Astrocyte (in vitro differentiated cells and primary cell): ENCODE results near the gene AGXT2. TPM values are rescaled to one million over a fixed set of nuclear protein-coding genes. Genes with fewer than 3 reads are reported as not detected.
A peak's percentile ranks its signal among the peaks of the same experiment; 100 is the strongest.

Source experiments
- DNase-seq: peaks from one replicate; pipeline ENCODE4 v3.0.0-alpha.2; 2010; ENCODE audit warnings: low read depth
- FAIRE-seq: peaks from 2 replicates; lab custom pipeline; 2011; peaks lifted over from hg19 to GRCh38; lab: Jason Lieb, UNC
- H2AFZ ChIP-seq: 2 replicates; pipeline ENCODE4 v1.6.0; 2012; ENCODE audit warnings: low read depth, low read length, inconsistent platforms
- H3K27ac ChIP-seq: 2 replicates; pipeline ENCODE4 v1.5.1; 2011; ENCODE audit warnings: low read depth, low read length, inconsistent platforms
- H3K27me3 ChIP-seq: 2 replicates; pipeline ENCODE4 v1.6.0; 2011; ENCODE audit warnings: low read length, inconsistent platforms; ENCODE audit not compliant: insufficient read depth
- H3K36me3 ChIP-seq: 2 replicates; pipeline ENCODE4 v1.5.1; 2011; ENCODE audit warnings: low read length, inconsistent platforms; ENCODE audit not compliant: insufficient read depth
- H3K4me1 ChIP-seq: 2 replicates; pipeline ENCODE4 v1.5.1; 2011; ENCODE audit warnings: low read length, inconsistent platforms; ENCODE audit not compliant: insufficient read depth
- H3K4me2 ChIP-seq: 2 replicates; pipeline ENCODE4 v1.6.0; 2012; ENCODE audit warnings: low read length, inconsistent platforms
- H3K4me3 ChIP-seq: 2 replicates; pipeline ENCODE4 v1.5.1; 2011; ENCODE audit warnings: low read depth, mild to moderate bottlenecking, low read length, inconsistent platforms; ENCODE audit not compliant: insufficient read depth
- H3K79me2 ChIP-seq: 2 replicates; pipeline ENCODE4 v1.6.0; 2012; ENCODE audit warnings: mild to moderate bottlenecking, low read length, inconsistent platforms; ENCODE audit not compliant: insufficient read depth
- H3K9ac ChIP-seq: 2 replicates; pipeline ENCODE4 v1.6.0; 2012; ENCODE audit warnings: mild to moderate bottlenecking, low read length, inconsistent platforms
- H3K9me3 ChIP-seq: 2 replicates; pipeline ENCODE4 v1.5.1; 2012; ENCODE audit warnings: low read depth, mild to moderate bottlenecking, low read length, inconsistent platforms; ENCODE audit not compliant: insufficient read depth
- H4K20me1 ChIP-seq: 2 replicates; pipeline ENCODE4 v1.6.0; 2012; ENCODE audit warnings: low read length, inconsistent platforms; ENCODE audit not compliant: insufficient read depth
- H3K27ac Mint-ChIP-seq: one replicate; pipeline ENCODE4 v1.8.0; 2021; ENCODE audit warnings: mild to moderate bottlenecking, mixed read lengths; ENCODE audit not compliant: unreplicated experiment
- H3K27me3 Mint-ChIP-seq: one replicate; pipeline ENCODE4 v1.8.0; 2021; ENCODE audit warnings: low read depth, mixed read lengths; ENCODE audit not compliant: unreplicated experiment
- H3K36me3 Mint-ChIP-seq: one replicate; pipeline ENCODE4 v1.8.0; 2021; ENCODE audit warnings: low read depth, mixed read lengths; ENCODE audit not compliant: unreplicated experiment
- H3K4me1 Mint-ChIP-seq: one replicate; pipeline ENCODE4 v1.8.0; 2021; ENCODE audit warnings: low read depth, mixed read lengths; ENCODE audit not compliant: unreplicated experiment
- H3K4me3 Mint-ChIP-seq: one replicate; pipeline ENCODE4 v1.8.0; 2021; ENCODE audit warnings: mild to moderate bottlenecking, moderate library complexity, mixed read lengths; ENCODE audit not compliant: unreplicated experiment
- H3K9me3 Mint-ChIP-seq: one replicate; pipeline ENCODE4 v1.8.0; 2021; ENCODE audit warnings: mild to moderate bottlenecking, mixed read lengths; ENCODE audit not compliant: unreplicated experiment
- CTCF ChIP-seq: IDR thresholded peaks from 2 replicates; pipeline ENCODE4 v1.5.1; 2011; ENCODE audit warnings: low read depth, mild to moderate bottlenecking, inconsistent platforms, low read length, moderate library complexity; ENCODE audit not compliant: insufficient read depth
- EZH2 ChIP-seq: IDR thresholded peaks from 2 replicates; pipeline ENCODE4 v1.6.1; 2012; ENCODE audit warnings: mild to moderate bottlenecking, low read length, inconsistent platforms; ENCODE audit not compliant: insufficient read depth
- total RNA-seq: library from RNA; stranded (reverse); gene quantifications from 2 replicates; pipeline ENCODE4 v1.2.1, GENCODE V29; 2021

The AGXT2 gene
- total RNA-seq, 1 donor from 2014 or later: not detected

GRCh38 chr5:34957857-34958690, 89.7 kb downstream of the AGXT2 start:
- Histone ChIP-seq H4K20me1 (peaks cover 5% of the 10 kb centered on the region), H3K4me1 (peaks cover 4% of the 10 kb centered on the region), H3K9me3 (no peaks in the 10 kb centered on the region), H3K4me2 (no peak overlapping the region), H3K79me2 (no peaks in the 10 kb centered on the region), H3K27me3 (no peaks in the 10 kb centered on the region), H3K36me3 (peaks cover 5% of the 10 kb centered on the region), H3K27ac (no peak overlapping the region), H3K4me3 (no peak overlapping the region), H3K9ac (no peak overlapping the region), H2AFZ (no peak overlapping the region)
- DNase-seq (no peak), FAIRE-seq (peak; percentile 13)
- Mint-ChIP-seq H3K4me3 (no peak overlapping the region), H3K9me3 (no peaks in the 10 kb centered on the region), H3K27ac (peak overlapping the region; percentile 56), H3K27me3 (no peaks in the 10 kb centered on the region), H3K4me1 (peaks cover 38% of the 10 kb centered on the region), H3K36me3 (peaks cover 2% of the 10 kb centered on the region)
- no peak for TF ChIP-seq EZH2
- peak; percentile 68 for TF ChIP-seq CTCF

GRCh38 chr5:34957321-34957720, 90.4 kb downstream of the AGXT2 start:
- Mint-ChIP-seq H3K27me3 (no peaks in the 10 kb centered on the region), H3K9me3 (no peaks in the 10 kb centered on the region), H3K4me1 (peaks cover 38% of the 10 kb centered on the region), H3K36me3 (peaks cover 2% of the 10 kb centered on the region), H3K27ac (no peak overlapping the region), H3K4me3 (no peak overlapping the region)
- no peak overlapping the region for H2AFZ ChIP-seq
- H3K79me2 ChIP-seq: no peaks in the 10 kb centered on the region
- H4K20me1 ChIP-seq: peaks cover 5% of the 10 kb centered on the region
- no peak overlapping the region for H3K9ac ChIP-seq
- H3K27me3 ChIP-seq: no peaks in the 10 kb centered on the region
- H3K4me1 ChIP-seq: peaks cover 4% of the 10 kb centered on the region
- no peak for TF ChIP-seq EZH2
- no peak for TF ChIP-seq CTCF
- no peak overlapping the region for H3K4me2 ChIP-seq
- no peaks in the 10 kb centered on the region for H3K9me3 ChIP-seq
- DNase-seq: no peak
- no peak for FAIRE-seq
- H3K27ac ChIP-seq: no peak overlapping the region
- no peak overlapping the region for H3K4me3 ChIP-seq
- peaks cover 5% of the 10 kb centered on the region for H3K36me3 ChIP-seq

Other genes starting within 250 kb of the AGXT2 start
- 0.16 and 1.2 TPM in 2 replicates for gene TTC23L, start 208.8 kb downstream of the AGXT2 start, total RNA-seq
- 19.7 and 20.2 TPM in 2 replicates for gene RAD1, start 132.4 kb downstream of the AGXT2 start, total RNA-seq
- 27.3 and 28.6 TPM in 2 replicates for gene BRIX1, start 132.2 kb downstream of the AGXT2 start, total RNA-seq
- 58.9 and 66.4 TPM in 2 replicates for gene DNAJC21, start 118.4 kb downstream of the AGXT2 start, total RNA-seq
- 0.93 and 0.99 TPM in 2 replicates for gene PRLR, start 182.5 kb upstream of the AGXT2 start, total RNA-seq